Peyer's patch (tissue), 4 donors: ENCODE measurements around the gene FBXO38.

Experiments used
- CTCF ChIP-seq, 6 experiments: fragments of 450-650 bp in 4 of 6; fragments of 200-600 bp in 2 of 6; sonication (generic) in 1 of 6; IDR thresholded peaks; one replicate each; pipeline ENCODE4 v1.5.1; 2017 to 2019; ENCODE audit warnings: antibody characterized with exemption in 6 of 6, mild to moderate bottlenecking in 3 of 6, moderate library complexity in 1 of 6
- POLR2A ChIP-seq, 2 donors: fragments of 450-650 bp; IDR thresholded peaks; one replicate each; pipeline ENCODE4 v1.5.1; 2017; ENCODE audit warnings: antibody characterized with exemption in 2 of 2, mild to moderate bottlenecking in 2 of 2, moderate library complexity in 2 of 2

GRCh38 chr5:148381906-148382305, 1.9 kb upstream of the FBXO38 start:
- TF ChIP-seq POLR2A (IDR thresholded peaks at IDR 0.05) (no peak), CTCF (IDR thresholded peaks at IDR 0.05) (no peak)
